WTC11 (cell line): ENCODE measurements around the gene NR4A3. TPM values are rescaled to one million over a fixed set of nuclear protein-coding genes. Genes with fewer than 3 reads are reported as not detected.

Source experiments
- ATAC-seq: fragments of 200-7000 bp; cut with Tn5 transposase; 2 replicates; pipeline ENCODE4 v1.10.0; 2021; ENCODE audit warnings: mild to moderate bottlenecking, moderate library complexity
- CTCF ChIA-PET: fragments of 300-600 bp; sonication (Branson Sonifier 250); formaldehyde crosslinking; loops from one replicate; lab custom pipeline; 2021; ENCODE audit warnings: antibody characterized with exemption; lab: Charles Lee
- POLR2A ChIA-PET: fragments of 350-600 bp; sonication (Branson Sonifier 250); formaldehyde crosslinking; loops from one replicate; lab custom pipeline; 2021; ENCODE audit warnings: antibody characterized with exemption; lab: Charles Lee
- DNase-seq: peaks from one replicate; pipeline ENCODE4 v3.0.0; 2021; ENCODE audit warnings: low spot score
- H3K27ac Mint-ChIP-seq: 2 replicates; pipeline ENCODE4 v1.8.0; 2021; ENCODE audit warnings: mixed read lengths
- H3K27me3 Mint-ChIP-seq: 2 replicates; pipeline ENCODE4 v1.8.0; 2021; ENCODE audit warnings: low read depth, mild to moderate bottlenecking, moderate library complexity, mixed read lengths
- H3K36me3 Mint-ChIP-seq: 2 replicates; pipeline ENCODE4 v1.8.0; 2021; ENCODE audit warnings: mixed read lengths
- H3K4me1 Mint-ChIP-seq: 2 replicates; pipeline ENCODE4 v1.8.0; 2022; ENCODE audit warnings: mixed read lengths
- H3K4me3 Mint-ChIP-seq: 2 replicates; pipeline ENCODE4 v1.8.0; 2021; ENCODE audit warnings: mild to moderate bottlenecking, moderate library complexity, mixed read lengths
- H3K9me3 Mint-ChIP-seq: 2 replicates; pipeline ENCODE4 v1.8.0; 2021; ENCODE audit warnings: mixed read lengths
- ATF1 ChIP-seq: sonication (generic); formaldehyde crosslinking; IDR thresholded peaks from 2 replicates; pipeline ENCODE4 v1.8.1; 2023; ENCODE audit warnings: mild to moderate bottlenecking, moderate library complexity, missing genetic modification reagents
- ATF3 ChIP-seq: sonication (generic); formaldehyde crosslinking; conservative IDR thresholded peaks from 2 replicates; pipeline ENCODE4 v1.8.1; 2022; ENCODE audit warnings: mild to moderate bottlenecking, missing genetic modification reagents
- ELF4 ChIP-seq: sonication (generic); formaldehyde crosslinking; IDR thresholded peaks from 2 replicates; pipeline ENCODE4 v1.8.1; 2022; ENCODE audit warnings: low read depth, mild to moderate bottlenecking, moderate library complexity, missing genetic modification reagents
- FOXP1 ChIP-seq: sonication (generic); formaldehyde crosslinking; IDR thresholded peaks from 2 replicates; pipeline ENCODE4 v1.8.0; 2022; ENCODE audit warnings: missing genetic modification reagents, mild to moderate bottlenecking, moderate library complexity, borderline replicate concordance
- NR2C2 ChIP-seq: sonication (generic); formaldehyde crosslinking; IDR thresholded peaks from 2 replicates; pipeline ENCODE4 v1.8.0; 2022; ENCODE audit warnings: mild to moderate bottlenecking, missing genetic modification reagents
- RORB ChIP-seq: fragments of 250-450 bp; sonication (Bioruptor Pico); IDR thresholded peaks from 2 replicates; pipeline ENCODE4 v1.9.0; 2021; ENCODE audit warnings: mild to moderate bottlenecking
- SMAD4 ChIP-seq: sonication (generic); formaldehyde crosslinking; IDR thresholded peaks from 2 replicates; pipeline ENCODE4 v1.8.0; 2022; ENCODE audit warnings: mild to moderate bottlenecking, missing genetic modification reagents
- ZBTB43 ChIP-seq: sonication (generic); formaldehyde crosslinking; IDR thresholded peaks from 2 replicates; pipeline ENCODE4 v1.8.1; 2023; ENCODE audit warnings: mild to moderate bottlenecking, missing genetic modification reagents
- total RNA-seq: library from RNA; stranded (reverse); gene quantifications from 3 replicates; pipeline ENCODE4 v1.2.3, GENCODE V29; 2021
- TF ChIP-seq, protein P1 (sequence below): sonication (generic); formaldehyde crosslinking; IDR thresholded peaks from 2 replicates; pipeline ENCODE4 v1.8.1; 2022; ENCODE audit warnings: missing genetic modification reagents, borderline replicate concordance
- TF ChIP-seq, protein P2 (sequence below): fragments of 250-450 bp; sonication (Bioruptor Pico); IDR thresholded peaks from 2 replicates; pipeline ENCODE4 v1.9.0; 2021; ENCODE audit warnings: mild to moderate bottlenecking, borderline replicate concordance
- TF ChIP-seq, protein P3 (sequence below): fragments of 250-450 bp; sonication (Bioruptor Pico); IDR thresholded peaks from 2 replicates; pipeline ENCODE4 v1.9.0; 2021; ENCODE audit warnings: mild to moderate bottlenecking
- TF ChIP-seq, protein P4 (sequence below): fragments of 250-450 bp; sonication (Bioruptor Pico); IDR thresholded peaks from 2 replicates; pipeline ENCODE4 v1.8.0; 2021; ENCODE audit warnings: mild to moderate bottlenecking

NR4A3 gene
- total RNA-seq, 1 experiment from 2014 or later, result 0.57 TPM

DNA sequence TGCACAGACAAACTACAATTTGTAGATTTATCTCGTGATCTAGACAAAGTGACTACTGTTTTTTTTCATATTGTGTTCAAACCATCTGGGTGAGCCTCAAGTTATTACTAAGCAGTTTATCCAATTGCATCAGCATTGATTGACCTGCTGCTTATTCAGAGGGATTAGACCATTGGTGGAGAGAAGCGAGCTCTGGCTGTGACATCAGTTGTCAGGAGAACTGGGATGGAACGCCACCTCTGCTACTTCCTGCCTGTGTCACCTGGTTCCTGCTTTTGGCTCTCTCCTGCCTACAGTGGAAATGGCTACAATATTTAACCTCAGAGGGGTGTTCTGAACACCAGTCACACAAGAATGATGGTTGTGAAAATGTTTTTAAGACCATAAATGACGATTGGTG, 12.1 kb downstream of the NR4A3 start (continued):
- TF ChIP-seq, protein P1, sequence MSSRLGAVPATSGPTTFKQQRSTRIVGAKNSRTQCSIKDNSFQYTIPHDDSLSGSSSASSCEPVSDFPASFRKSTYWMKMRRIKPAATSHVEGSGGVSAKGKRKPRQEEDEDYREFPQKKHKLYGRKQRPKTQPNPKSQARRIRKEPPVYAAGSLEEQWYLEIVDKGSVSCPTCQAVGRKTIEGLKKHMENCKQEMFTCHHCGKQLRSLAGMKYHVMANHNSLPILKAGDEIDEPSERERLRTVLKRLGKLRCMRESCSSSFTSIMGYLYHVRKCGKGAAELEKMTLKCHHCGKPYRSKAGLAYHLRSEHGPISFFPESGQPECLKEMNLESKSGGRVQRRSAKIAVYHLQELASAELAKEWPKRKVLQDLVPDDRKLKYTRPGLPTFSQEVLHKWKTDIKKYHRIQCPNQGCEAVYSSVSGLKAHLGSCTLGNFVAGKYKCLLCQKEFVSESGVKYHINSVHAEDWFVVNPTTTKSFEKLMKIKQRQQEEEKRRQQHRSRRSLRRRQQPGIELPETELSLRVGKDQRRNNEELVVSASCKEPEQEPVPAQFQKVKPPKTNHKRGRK (CRISPR knock-in tag), result no peak
- TF ChIP-seq ATF1 (CRISPR knock-in tag), result no peak

- ATAC-seq, result no peak
- Mint-ChIP-seq H3K4me1 (peaks cover 6% of the 10 kb centered on the region), H3K27me3 (peaks cover 22% of the 10 kb centered on the region), H3K4me3 (no peak overlapping the region), H3K36me3 (no peaks in the 10 kb centered on the region), H3K9me3 (no peaks in the 10 kb centered on the region), H3K27ac (no peak overlapping the region)
- TF ChIP-seq ATF3 (CRISPR knock-in tag) (no peak), FOXP1 (CRISPR knock-in tag) (no peak), RORB (no peak), ELF4 (CRISPR knock-in tag) (no peak), SMAD4 (CRISPR knock-in tag) (no peak), NR2C2 (CRISPR knock-in tag) (no peak)
- TF ChIP-seq, protein P2, sequence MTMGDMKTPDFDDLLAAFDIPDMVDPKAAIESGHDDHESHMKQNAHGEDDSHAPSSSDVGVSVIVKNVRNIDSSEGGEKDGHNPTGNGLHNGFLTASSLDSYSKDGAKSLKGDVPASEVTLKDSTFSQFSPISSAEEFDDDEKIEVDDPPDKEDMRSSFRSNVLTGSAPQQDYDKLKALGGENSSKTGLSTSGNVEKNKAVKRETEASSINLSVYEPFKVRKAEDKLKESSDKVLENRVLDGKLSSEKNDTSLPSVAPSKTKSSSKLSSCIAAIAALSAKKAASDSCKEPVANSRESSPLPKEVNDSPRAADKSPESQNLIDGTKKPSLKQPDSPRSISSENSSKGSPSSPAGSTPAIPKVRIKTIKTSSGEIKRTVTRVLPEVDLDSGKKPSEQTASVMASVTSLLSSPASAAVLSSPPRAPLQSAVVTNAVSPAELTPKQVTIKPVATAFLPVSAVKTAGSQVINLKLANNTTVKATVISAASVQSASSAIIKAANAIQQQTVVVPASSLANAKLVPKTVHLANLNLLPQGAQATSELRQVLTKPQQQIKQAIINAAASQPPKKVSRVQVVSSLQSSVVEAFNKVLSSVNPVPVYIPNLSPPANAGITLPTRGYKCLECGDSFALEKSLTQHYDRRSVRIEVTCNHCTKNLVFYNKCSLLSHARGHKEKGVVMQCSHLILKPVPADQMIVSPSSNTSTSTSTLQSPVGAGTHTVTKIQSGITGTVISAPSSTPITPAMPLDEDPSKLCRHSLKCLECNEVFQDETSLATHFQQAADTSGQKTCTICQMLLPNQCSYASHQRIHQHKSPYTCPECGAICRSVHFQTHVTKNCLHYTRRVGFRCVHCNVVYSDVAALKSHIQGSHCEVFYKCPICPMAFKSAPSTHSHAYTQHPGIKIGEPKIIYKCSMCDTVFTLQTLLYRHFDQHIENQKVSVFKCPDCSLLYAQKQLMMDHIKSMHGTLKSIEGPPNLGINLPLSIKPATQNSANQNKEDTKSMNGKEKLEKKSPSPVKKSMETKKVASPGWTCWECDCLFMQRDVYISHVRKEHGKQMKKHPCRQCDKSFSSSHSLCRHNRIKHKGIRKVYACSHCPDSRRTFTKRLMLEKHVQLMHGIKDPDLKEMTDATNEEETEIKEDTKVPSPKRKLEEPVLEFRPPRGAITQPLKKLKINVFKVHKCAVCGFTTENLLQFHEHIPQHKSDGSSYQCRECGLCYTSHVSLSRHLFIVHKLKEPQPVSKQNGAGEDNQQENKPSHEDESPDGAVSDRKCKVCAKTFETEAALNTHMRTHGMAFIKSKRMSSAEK, result no peak
- TF ChIP-seq, protein P3, sequence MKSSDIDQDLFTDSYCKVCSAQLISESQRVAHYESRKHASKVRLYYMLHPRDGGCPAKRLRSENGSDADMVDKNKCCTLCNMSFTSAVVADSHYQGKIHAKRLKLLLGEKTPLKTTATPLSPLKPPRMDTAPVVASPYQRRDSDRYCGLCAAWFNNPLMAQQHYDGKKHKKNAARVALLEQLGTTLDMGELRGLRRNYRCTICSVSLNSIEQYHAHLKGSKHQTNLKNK (CRISPR knock-in tag), result no peak
- TF ChIP-seq, protein P4, sequence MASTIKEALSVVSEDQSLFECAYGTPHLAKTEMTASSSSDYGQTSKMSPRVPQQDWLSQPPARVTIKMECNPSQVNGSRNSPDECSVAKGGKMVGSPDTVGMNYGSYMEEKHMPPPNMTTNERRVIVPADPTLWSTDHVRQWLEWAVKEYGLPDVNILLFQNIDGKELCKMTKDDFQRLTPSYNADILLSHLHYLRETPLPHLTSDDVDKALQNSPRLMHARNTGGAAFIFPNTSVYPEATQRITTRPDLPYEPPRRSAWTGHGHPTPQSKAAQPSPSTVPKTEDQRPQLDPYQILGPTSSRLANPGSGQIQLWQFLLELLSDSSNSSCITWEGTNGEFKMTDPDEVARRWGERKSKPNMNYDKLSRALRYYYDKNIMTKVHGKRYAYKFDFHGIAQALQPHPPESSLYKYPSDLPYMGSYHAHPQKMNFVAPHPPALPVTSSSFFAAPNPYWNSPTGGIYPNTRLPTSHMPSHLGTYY (CRISPR knock-in tag), result no peak
- ChIA-PET POLR2A (no interaction called here), CTCF (no interaction called here)
- no peak for DNase-seq
Measured at GRCh38 chr9:99834474-99834873, 12.8 kb downstream of the NR4A3 start.

- no peak for ATAC-seq
Measured at GRCh38 chr9:99835142-99835541, 13.5 kb downstream of the NR4A3 start.

More at GRCh38 chr9:99835142-99835541, 13.5 kb downstream of the NR4A3 start:
- H3K36me3 Mint-ChIP-seq, result no peaks in the 10 kb centered on the region
- no peak for TF ChIP-seq ZBTB43 (CRISPR knock-in tag)
- TF ChIP-seq, all 79 proteins: peak for 0
- Mint-ChIP-seq H3K27me3 (peaks cover 15% of the 10 kb centered on the region), H3K9me3 (no peaks in the 10 kb centered on the region), H3K27ac (no peak overlapping the region), H3K4me1 (no peaks in the 10 kb centered on the region), H3K4me3 (no peak overlapping the region)
- ChIA-PET POLR2A (no interaction called here), CTCF (interaction anchor here (1.9 kb wide), 1 partner anchor 112 kb away, joined by 5 read pairs; no protein-coding TSS in a partner anchor)
- DNase-seq, result no peak
